Renal cortex interstitium (tissue), 11 donors: ENCODE results near the gene KIAA0040. TPM values are rescaled to one million over a fixed set of nuclear protein-coding genes. Genes with fewer than 3 reads are reported as not detected.

Experiments
- DNase-seq, 11 donors: peaks; one replicate each; pipeline ENCODE4 v3.0.0-alpha.2; 2013; ENCODE audit warnings: low read depth in 9 of 11, low spot score in 4 of 11; ENCODE audit errors: extremely low read depth in 1 of 11
- polyA plus RNA-seq, 3 donors: library from polyadenylated mRNA; unstranded; fragments of 120-200 nt; gene quantifications; one replicate each; pipeline ENCODE4 v1.2.1, GENCODE V29; 2013; ENCODE audit not compliant: insufficient read length in 3 of 3

The KIAA0040 gene
- polyA plus RNA-seq, 3 donors, result 12.4 to 15.7 (median 13.0) TPM

DNA sequence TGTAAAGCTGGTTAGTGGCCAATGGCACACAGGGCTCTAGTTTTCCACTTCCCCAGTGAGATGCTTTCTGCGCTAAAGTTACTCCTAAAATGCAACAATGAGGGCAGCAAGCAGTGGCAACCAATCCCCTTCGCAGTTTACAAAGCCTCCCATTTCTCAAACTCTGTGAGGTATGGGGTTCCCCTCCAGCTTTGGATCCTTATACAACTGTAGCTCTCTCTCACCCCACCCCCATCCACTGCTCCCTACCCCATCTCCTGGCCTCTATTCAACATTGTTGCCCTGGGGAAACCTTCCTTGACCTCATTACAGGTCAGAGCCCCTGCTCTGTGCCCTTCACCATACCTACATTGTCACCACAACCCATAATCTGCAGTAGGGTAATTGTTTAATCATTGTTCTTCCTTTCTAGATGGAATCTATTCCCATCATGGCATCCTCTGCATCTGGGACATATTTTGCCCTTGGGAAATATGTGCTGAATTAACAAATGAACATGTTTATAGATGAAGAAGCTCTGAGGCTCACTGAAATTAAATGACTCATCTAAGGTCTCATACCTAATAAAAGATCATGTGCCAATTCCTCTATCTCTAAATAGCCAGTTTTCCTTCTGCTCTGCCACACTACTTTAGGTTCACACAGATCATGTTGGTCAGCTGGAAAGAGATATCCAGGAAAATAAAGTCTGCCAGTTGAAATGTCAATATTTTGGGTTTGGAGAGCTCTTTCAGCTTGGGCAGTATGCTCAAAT is 12.6 kb downstream of the KIAA0040 start:
- no peak for DNase-seq

DNA sequence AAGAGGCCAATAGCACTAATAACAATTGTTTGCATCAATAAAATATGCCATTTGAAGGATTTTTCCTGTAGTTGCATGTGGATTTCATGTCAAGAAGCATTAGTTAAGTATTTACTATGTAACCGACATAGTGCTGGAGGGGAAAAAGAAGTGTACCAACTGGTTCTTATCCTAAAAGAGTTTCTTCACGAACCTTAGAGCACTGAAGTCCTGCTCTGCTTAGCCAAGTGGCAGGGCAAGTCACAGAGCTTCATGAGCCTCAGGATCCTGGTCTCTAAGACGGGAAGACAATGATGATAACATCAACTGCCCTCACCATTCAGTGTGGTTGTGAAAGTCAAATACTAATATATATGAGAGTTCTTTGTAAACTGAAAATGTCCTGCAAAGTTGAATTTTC is 14.1 kb downstream of the KIAA0040 start:
- DNase-seq, result no peak

DNA sequence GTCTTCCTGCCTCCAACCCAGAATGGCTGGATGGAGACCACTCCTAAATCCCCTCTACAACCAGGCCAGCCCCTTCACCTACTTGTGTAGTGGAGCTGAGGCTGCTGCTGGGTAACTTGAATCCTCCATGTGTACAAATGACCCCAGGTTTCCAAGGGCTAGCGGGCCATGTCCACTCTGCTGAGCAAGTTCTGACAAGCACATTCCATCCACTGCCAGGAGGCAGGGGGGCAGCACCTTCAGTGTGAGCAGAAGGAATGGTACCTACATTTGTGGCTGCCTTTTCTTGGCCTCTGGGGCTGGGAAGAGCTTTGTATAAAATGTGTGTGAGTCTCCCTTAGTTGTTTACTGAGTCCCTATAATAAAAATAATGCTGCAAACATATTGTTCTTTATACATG is 14.5 kb downstream of the KIAA0040 start:
- peak in 3 of 11 donors; percentile 15 to 39 (median 22) for DNase-seq

DNA sequence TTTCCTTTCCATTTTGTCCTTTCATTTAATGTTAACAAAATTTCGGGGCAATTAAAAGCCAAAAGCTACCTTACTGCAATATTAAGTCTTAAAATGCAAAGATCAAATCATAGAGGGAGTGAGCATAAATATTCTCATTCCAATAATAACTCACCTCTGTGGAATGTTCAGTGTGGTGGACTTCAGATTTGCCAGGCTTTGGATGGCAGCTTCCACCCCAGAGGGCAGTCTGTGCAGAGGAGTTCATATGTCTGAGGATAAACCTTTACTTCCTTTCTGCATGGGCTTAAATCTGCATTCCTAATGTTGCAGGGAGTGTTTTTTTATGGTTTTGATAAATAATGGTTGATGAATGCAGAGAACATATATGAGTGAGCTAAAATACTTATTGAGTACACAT is 16.3 kb downstream of the KIAA0040 start:
- no peak for DNase-seq

DNA sequence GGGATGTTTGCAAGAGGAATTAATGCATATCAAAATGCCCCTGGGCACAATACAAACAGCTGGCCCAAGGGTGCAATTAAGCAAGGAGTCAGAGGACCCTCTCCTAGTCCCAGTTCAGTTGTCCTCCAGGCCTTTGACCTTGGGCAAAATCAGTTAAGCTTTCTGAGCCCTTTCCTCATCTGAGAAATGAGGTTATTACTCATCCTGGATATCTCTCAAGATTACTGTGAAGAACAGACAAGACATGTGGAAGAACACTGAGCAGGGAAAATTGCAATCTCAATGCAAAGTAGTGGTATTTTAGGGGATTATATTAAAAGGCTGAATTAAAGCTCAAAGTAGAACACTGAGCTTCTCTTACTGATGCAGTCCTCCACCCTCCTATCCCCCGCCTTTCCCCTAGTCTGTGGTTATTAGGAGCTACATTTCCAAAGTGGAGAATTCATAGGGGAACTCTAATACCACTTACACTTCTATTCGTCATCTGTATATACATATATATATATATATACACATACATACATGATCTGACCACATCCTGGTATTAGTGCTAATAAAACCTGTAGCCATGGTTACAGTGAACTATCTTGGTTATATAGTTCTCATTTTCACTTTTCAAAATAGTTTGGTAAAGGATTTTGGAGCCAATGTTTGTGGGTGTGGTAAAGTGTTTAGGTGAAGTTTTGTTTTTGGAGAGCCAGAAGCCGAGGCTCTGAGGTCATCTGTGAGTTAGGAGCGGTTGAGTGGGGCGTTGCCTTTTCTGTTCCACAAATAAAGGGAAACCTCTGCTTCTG is 18.1 kb downstream of the KIAA0040 start:
- DNase-seq, result no peak

DNA sequence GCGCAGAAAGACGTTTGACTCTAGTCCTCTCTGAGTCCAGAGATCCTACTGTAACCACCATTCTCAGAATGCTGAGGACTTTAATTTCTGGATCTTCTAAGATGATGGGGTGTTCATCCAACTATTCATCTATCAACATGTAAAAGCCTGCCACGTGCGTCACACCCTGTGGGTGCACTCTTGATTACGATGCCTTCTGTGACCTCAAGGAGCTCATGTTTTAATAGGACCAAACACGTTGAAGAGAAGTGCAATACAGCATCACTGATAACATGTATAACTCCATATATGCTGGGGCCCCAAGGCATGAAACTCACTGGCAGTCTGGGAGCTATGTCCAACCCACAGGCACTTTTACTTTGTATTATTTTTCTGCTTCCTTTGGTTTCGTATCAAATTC is 19.0 kb downstream of the KIAA0040 start:
- DNase-seq, result no peak

DNA sequence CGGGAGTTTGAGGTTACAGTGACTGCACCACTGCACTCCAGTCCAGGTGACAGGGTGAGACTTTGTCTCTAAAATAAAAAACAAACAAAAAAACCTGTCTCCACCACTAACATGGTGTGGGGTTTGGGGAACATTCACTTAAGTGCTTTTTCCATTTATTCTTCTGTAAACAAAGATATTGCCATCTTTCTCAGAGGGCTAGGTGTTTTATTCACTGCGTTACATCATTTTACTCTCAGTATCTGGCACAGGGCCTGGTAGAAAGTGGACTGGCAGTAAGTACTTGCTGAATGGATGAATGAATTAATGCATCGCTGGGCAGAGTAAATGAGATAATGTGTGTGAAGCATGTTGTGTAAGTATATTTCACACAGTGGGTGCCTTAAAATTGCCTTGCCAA is 20.1 kb downstream of the KIAA0040 start:
- DNase-seq, result no peak

DNA sequence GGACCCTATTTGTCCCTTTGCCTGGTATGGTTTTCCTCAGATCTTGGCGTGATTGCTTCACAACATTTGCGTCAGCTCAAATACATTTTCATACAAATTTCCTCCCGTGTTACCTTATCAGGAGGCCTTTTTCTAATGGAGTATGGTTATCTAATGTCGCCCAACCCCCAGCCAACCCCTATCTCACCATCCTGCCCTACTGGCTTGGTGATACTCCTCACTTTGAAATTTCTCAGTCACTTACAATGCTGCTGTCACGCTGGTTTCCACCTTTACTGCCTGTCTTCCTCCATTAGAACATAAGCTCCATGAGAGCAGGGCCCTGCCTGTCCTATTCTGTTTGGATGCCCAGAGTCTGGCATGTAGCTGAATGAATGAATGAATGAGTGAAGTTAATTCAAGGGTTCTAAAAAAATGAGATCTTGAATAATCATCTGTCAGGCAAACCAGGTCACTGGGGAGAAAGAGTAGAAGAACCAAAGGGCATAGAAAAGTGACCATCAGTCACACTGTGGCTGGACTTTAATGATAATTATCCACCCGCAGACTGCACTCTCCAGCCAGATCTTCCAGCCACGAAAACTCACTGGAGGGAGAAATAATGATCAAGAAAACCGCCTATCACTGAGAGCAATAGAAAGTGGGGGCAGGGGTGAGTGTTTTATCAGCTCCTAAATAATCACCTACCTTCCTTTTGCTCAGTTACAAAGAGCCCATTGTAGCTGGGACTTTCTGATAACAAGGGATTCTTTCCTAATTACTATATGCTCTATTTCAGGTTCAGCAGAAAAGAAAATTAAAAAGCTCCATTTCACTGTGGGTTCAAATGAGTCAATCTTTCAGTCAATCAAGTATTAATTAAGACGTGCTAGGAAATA is 21.3 kb downstream of the KIAA0040 start:
- DNase-seq, result no peak

DNA sequence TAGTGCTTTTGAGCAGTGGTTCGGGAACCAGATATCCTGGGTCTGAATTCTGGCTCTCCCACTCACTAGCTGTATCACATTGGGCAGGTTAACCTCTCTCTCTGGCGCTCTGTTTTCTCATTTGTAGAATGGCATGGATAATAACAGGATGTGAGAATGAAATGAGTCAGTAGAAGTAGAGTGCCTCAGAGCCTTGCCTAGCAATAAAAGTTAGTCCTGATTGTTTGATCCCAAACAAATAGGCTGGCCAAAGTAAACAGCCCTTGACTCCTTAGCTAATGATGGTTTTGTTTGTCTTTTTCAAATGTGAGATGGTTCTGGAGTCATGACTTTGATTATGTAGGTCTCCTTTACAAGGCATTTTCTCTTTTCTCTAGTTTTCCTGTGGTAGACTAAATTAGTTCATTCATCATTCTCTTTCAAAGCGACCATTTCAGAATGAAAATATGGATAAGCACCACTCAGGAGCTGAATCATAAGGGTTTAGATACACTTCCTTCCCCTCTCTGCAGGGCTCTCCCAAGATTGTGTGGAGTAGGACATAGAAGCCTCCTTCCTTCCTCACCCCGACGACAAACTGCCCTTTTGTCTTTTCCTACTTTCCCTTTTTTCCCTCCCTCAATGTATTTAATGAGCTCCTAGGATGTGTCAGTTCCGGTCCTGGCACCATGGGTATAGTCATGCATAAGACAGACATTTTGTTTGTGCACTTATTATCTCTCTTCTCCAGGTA is 23.1 kb downstream of the KIAA0040 start:
- DNase-seq, result no peak

DNA sequence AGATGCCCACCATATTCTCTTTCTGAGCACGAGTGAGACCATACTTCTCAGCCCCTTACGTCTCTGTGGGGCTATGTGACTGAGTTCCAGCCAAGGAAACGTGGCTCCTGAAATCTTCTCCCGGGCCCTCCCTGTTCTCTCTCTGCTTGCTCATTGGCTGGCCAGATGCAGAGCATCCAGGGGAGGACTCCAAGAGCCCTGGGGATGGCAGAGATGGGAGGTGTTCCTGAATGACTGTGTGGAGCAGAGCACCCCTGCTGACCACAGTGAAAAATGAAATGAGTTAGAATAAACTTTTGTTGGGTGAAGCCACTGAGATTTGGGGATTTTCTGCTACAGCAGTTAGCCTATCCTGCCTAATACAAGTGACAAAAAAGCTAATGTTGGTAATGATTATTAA is 23.8 kb downstream of the KIAA0040 start:
- no peak for DNase-seq

DNA sequence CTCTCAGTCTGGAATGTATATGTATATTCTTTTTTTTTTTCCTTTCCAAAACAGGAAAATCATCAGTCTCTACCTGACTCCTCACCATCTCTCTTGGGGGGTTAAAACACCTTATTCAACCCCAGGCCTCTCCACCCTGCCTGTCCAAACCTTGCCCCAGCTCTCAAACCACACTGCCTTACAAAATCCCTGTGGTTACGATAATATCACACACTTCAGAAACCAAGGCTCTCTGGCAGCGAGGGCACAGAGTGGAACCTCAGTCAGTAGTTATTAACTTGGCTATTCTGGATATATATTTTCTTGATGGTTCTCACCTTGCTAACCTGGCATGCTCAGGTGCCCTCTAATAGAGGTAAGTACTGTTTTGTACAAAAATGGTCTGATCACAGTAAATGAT is 24.7 kb downstream of the KIAA0040 start:
- no peak for DNase-seq

DNA sequence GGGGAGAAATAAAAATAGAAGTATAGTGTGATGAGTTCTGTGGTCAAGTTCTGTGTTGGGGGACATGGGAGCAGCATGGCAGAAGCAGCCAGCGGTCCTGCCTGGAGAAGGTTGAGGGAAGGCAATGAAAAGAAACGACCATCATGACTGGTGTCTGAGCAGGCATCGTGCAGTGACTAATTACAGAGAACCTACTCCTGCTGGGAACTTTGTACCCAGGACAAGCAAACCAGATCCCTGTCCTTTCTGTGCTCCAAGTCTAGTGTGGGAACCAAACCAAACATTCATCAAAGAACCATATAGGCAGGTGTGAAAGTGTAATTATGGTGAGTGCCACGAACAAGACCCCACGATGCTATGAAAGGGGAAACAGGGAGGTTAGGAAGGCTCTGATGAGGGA is 25.8 kb downstream of the KIAA0040 start:
- DNase-seq, result no peak

DNA sequence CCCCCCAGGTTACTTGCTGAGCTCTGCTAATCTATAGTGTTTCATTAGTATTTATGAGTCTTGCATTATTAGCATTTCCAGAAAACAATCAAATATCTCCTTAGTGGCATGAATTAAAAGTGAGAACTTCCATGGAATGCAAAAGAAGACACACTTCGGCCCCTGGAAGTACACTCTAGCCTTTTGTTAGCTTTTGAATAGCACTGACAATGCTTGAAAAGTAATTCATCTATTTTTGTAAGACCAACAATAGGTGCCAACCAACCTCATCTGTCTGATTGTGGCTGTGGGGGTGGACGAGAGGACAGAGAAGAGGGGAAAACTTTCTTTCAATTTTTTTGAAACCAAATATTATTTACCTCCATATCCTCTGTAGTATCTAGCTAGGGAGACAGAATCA is 27.8 kb downstream of the KIAA0040 start:
- DNase-seq, result no peak

DNA sequence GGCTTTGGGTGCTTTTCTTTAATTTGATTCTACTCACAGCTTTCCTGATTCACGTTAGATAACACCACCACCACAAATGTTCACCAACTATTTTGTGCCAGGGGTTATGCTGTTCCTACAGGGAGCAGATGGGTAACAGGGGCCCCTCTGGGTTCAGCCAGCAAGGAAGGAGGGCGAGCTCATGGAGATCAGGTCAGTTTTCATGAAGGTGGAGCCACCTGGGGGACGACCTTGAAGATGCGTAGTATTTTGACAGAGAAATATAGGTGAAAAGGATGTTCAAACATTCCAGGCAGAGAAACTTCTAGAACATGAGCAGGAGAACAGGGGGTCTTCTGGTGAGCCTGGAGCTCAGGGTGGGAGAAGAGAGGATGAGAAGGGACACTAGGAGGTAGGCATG is 28.9 kb downstream of the KIAA0040 start:
- no peak for DNase-seq

DNA sequence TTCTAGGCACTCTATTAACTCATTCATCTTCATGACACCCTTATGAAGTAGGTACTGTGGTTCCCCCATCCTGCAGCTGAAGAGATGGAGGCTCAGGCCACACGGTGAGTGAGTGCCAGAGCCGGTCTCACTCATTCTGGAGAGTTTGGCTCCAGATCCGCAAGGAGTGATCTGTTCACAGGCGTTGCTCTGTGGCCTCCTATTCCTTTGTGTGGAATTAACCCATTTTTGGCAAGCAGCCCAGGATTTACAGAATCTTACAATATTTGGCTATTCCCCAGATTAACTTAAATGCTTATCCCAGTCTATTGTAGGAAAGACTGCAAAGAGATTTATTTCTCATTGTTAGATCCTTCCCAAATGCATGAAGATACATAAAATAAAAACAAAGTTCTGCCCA is 29.6 kb downstream of the KIAA0040 start:
- DNase-seq, result no peak

DNA sequence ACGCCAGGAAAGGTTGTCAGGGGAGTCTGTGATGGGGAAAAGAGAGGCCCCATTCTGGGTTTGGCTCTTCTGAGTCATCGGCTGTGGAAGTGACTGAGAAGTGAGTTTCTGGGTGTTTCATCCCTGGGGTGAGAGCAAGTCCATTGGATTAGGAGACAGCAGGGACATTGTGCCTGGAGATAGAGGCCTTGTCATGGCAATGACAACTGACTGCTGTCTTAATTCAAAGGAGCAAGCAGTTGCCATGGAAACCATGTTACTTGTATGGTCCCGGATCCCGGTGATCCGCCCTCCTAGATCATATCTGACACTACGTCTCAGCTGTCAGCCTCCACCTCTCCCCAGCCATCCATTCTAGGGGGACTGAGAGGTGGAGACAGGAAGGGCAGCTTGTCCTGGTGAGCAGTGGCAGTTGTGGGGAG is 34.4 kb downstream of the KIAA0040 start:
- DNase-seq, result no peak

DNA sequence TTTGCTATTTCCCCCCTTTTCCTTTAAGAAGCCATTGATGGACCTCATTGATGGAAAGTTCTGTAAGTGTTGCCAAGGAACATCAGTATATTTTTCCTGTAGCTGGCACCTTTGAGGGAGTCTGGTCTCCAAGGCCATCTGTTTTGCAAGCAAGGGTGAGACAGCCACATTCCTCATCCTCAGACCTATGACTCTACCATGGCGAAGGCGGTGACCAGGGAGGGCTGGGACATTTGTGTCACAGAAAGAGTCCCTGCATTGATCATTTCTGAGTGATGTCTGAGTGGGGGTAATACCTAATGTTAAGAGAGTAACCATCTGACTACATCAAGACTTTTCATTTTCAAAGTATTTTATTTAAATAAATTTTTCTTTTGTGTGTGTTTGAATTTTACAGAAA is 35.4 kb downstream of the KIAA0040 start:
- no peak for DNase-seq

DNA sequence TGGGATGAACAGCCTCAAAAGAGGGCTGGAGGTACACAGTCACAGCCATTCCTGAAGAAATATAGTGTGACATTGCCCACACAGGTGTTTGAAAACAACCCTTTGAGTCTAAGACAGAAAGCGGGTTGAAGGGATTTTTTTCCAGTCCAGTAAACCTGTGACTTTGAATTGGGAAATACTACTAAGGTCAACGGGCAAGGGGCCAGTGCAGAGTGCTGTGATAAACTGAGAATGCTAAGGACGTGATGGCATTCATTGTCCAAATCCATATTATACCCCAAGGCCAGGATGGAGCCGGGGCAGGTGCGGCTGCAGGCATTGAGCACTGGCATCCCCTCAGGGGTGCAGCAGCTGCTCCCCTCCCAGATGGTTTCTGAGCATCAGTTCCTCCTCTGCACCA is 36.6 kb downstream of the KIAA0040 start:
- no peak for DNase-seq

DNA sequence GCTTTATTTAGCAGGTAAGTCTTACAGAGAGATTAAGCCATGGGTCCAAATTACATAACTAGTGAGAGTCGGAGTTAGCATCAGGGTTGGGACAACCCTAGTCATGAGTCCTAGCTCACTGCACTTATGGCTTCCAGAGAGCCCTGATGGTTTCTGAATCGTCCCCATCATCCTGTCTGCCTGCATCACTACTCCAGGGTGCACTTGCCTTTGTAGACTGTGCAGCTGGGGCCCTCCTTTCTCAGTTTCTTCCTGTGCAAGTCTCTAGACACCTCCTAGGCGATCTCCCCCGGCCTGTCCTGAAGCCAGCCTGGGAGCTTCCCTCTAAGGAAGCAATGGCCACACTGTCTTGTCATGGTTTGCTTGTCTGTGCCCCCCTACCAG is 37.1 kb downstream of the KIAA0040 start:
- no peak for DNase-seq
